Measurements from ENCODE around the gene CTIF.

The CTIF gene

GRCh38 chr18:48575658-48576456, 37.0 kb downstream of the CTIF start:
- H3K4me3 Mint-ChIP-seq = no peak overlapping the region
- H3K27ac Mint-ChIP-seq = no peak overlapping the region
- H3K36me3 Mint-ChIP-seq (ENCODE audit: low read depth) = peaks cover 26% of the 10 kb centered on the region
- no peak for DNase-seq
- TF ChIP-seq, protein P1, sequence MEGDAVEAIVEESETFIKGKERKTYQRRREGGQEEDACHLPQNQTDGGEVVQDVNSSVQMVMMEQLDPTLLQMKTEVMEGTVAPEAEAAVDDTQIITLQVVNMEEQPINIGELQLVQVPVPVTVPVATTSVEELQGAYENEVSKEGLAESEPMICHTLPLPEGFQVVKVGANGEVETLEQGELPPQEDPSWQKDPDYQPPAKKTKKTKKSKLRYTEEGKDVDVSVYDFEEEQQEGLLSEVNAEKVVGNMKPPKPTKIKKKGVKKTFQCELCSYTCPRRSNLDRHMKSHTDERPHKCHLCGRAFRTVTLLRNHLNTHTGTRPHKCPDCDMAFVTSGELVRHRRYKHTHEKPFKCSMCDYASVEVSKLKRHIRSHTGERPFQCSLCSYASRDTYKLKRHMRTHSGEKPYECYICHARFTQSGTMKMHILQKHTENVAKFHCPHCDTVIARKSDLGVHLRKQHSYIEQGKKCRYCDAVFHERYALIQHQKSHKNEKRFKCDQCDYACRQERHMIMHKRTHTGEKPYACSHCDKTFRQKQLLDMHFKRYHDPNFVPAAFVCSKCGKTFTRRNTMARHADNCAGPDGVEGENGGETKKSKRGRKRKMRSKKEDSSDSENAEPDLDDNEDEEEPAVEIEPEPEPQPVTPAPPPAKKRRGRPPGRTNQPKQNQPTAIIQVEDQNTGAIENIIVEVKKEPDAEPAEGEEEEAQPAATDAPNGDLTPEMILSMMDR (IDR thresholded peaks at IDR 0.05) = no peak
- H3K9me3 Mint-ChIP-seq = peaks cover 18% of the 10 kb centered on the region
- H3K4me1 Mint-ChIP-seq = peaks cover 35% of the 10 kb centered on the region
- H3K27me3 Mint-ChIP-seq (ENCODE audit: low read depth, poor library complexity) = peaks cover 2% of the 10 kb centered on the region

GRCh38 chr18:48576457-48576771, 37.6 kb downstream of the CTIF start:
- H3K27ac Mint-ChIP-seq = no peak overlapping the region
- peaks cover 41% of the 10 kb centered on the region for H3K4me1 Mint-ChIP-seq
- H3K27me3 Mint-ChIP-seq (ENCODE audit: low read depth, poor library complexity) = peaks cover 2% of the 10 kb centered on the region
- H3K4me3 Mint-ChIP-seq = no peak overlapping the region
- TF ChIP-seq, protein P1 (IDR thresholded peaks at IDR 0.05) = no peak
- peaks cover 18% of the 10 kb centered on the region for H3K9me3 Mint-ChIP-seq
- H3K36me3 Mint-ChIP-seq (ENCODE audit: low read depth) = peaks cover 26% of the 10 kb centered on the region
- DNase-seq = no peak

- Mint-ChIP-seq H3K9me3 (peaks cover 18% of the 10 kb centered on the region), H3K27me3 (ENCODE audit: low read depth, poor library complexity) (no peaks in the 10 kb centered on the region), H3K4me3 (no peak overlapping the region), H3K36me3 (ENCODE audit: low read depth) (peaks cover 26% of the 10 kb centered on the region), H3K27ac (no peak overlapping the region), H3K4me1 (peaks cover 48% of the 10 kb centered on the region)
- no peak for DNase-seq
- TF ChIP-seq, protein P1 (IDR thresholded peaks at IDR 0.05) = no peak
Measured at GRCh38 chr18:48577478-48578190, 38.8 kb downstream of the CTIF start.

- H3K27me3 Mint-ChIP-seq (ENCODE audit: low read depth, poor library complexity) = no peaks in the 10 kb centered on the region
- H3K36me3 Mint-ChIP-seq (ENCODE audit: low read depth) = peaks cover 26% of the 10 kb centered on the region
- H3K4me3 Mint-ChIP-seq = no peak overlapping the region
- H3K27ac Mint-ChIP-seq = no peak overlapping the region
- no peak for DNase-seq
- H3K4me1 Mint-ChIP-seq = peaks cover 43% of the 10 kb centered on the region
- TF ChIP-seq, protein P1 (IDR thresholded peaks at IDR 0.05) = no peak
- peaks cover 18% of the 10 kb centered on the region for H3K9me3 Mint-ChIP-seq
Measured at GRCh38 chr18:48578289-48578688, 39.5 kb downstream of the CTIF start.

DNA sequence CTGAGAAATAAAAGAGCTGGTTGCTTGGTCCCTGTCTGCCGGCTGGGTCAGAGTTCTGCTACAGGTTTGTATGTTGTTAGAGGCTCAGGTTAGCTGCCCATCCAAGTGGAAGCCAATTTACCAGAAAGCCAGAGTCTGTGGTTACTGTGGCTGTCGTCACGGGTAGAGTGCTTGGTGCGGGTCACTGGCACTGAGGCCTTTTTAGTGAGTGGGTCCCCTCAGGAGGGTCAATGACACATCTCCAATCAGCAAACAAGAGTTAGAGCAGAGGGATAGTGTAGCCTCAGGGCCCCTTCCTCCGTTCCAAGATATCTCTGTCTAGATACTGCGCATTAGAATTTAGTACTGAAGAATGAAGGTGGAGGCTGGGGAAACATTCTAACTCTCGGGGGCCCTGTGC, 41.2 kb downstream of the CTIF start:
- TF ChIP-seq, protein P1 (IDR thresholded peaks at IDR 0.05) = no peak

More for the DNA sequence above, 41.2 kb downstream of the CTIF start:
- H3K4me1 Mint-ChIP-seq = peaks cover 29% of the 10 kb centered on the region
- H3K4me3 Mint-ChIP-seq = no peak overlapping the region
- no peak overlapping the region for H3K27ac Mint-ChIP-seq
- no peaks in the 10 kb centered on the region for H3K27me3 Mint-ChIP-seq (ENCODE audit: low read depth, poor library complexity)
- H3K9me3 Mint-ChIP-seq = peaks cover 18% of the 10 kb centered on the region
- DNase-seq = no peak
- peaks cover 26% of the 10 kb centered on the region for H3K36me3 Mint-ChIP-seq (ENCODE audit: low read depth)
